ENCODE results near the gene MOBP.

DNA sequence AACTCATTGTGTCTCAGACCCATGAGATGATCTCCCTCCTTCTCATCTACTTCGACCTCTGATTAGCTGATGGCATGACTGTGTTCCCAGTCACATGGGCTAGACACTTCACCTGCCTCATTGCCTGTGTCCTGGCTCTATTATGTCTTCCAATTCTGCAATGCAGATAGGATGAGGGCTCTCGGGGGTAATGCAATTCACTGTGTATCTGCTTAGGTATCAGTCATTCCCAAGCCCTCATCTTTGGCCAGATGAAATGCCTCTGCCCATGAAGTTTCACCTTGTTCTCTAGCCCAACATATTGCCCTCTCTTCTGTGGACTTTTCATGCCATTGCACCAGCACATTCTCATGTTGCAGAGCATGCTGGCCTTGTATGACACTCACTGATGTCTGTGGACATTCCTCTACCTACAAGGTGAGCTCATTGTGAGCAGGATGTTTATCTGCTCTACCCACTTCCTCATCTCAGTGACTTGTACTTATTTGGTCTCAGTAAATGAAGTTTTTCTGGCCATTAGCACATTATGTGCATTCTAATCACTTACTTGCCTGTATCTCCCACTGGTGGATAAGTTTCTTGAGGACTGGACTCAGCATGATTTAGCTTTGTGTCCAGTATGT lies 32.3 kb downstream of the MOBP start:
- TF ChIP-seq CTCF (conservative IDR thresholded peaks at IDR 0.05 in 1 of 2, IDR thresholded peaks at IDR 0.05 in 1 of 2; ENCODE audit: extremely low read depth in 1 of 2, insufficient read depth in 1 of 2, low read depth in 1 of 2, low read length in 2 of 2) (no peak), EZH2 (IDR thresholded peaks at IDR 0.05; ENCODE audit: borderline replicate concordance, low read length) (no peak)

Data from mammary epithelial cell (primary cell).